Common myeloid progenitor, CD34-positive (primary cell): ENCODE results near the gene SNPH.

Experiments
- CTCF ChIA-PET: fragments of 350-600 bp; sonication (Branson Sonifier 250); formaldehyde crosslinking; loops from one replicate; lab custom pipeline; 2021; ENCODE audit warnings: antibody characterized with exemption; lab: Charles Lee
- POLR2A ChIA-PET: fragments of 350-600 bp; sonication (Branson Sonifier 250); formaldehyde crosslinking; loops from one replicate; lab custom pipeline; 2021; ENCODE audit warnings: antibody characterized with exemption; lab: Charles Lee
- DNase-seq, 3 donors: peaks; one replicate each; pipeline versions ENCODE4 v3.0.0 to v3.0.0-alpha.2; 2013
- H3K27ac ChIP-seq, 2 experiments: 1 replicate in 1 of 2; 2 replicates in 1 of 2; pipeline ENCODE4 v1.7.0; 2013; ENCODE audit warnings: inconsistent platforms in 2 of 2, low read length in 2 of 2, mild to moderate bottlenecking in 2 of 2, low read depth in 1 of 2, moderate library complexity in 1 of 2; ENCODE audit not compliant: severe bottlenecking in 2 of 2, insufficient read depth in 1 of 2, poor library complexity in 1 of 2
- H3K27me3 ChIP-seq, 5 experiments: replicated peaks in 2 of 5; 1 replicate in 3 of 5; 2 replicates in 2 of 5; pipeline versions ENCODE4 v1.6.1 to v1.7.0; 2013; ENCODE audit warnings: low read length in 4 of 5, mild to moderate bottlenecking in 2 of 5, moderate library complexity in 2 of 5, inconsistent platforms in 1 of 5; ENCODE audit not compliant: insufficient read depth in 5 of 5, control insufficient read depth in 4 of 5
- H3K36me3 ChIP-seq, 4 experiments: 1 replicate in 2 of 4; 2 replicates in 2 of 4; pipeline versions ENCODE4 v1.6.1 to v1.7.0; 2013; ENCODE audit warnings: low read length in 3 of 4, control low read depth in 1 of 4, mild to moderate bottlenecking in 1 of 4; ENCODE audit not compliant: control insufficient read depth in 4 of 4, insufficient read depth in 4 of 4
- H3K4me1 ChIP-seq, 4 experiments: 1 replicate in 3 of 4; 2 replicates in 1 of 4; pipeline versions ENCODE4 v1.6.1 to v1.7.1; 2013; ENCODE audit warnings: low read length in 3 of 4, mild to moderate bottlenecking in 3 of 4, control low read depth in 1 of 4, inconsistent platforms in 1 of 4, moderate library complexity in 1 of 4; ENCODE audit not compliant: control insufficient read depth in 4 of 4, insufficient read depth in 4 of 4; ENCODE audit errors: control extremely low read depth in 1 of 4
- H3K4me3 ChIP-seq, 7 experiments: 1 replicate in 4 of 7; 2 replicates in 3 of 7; pipeline versions ENCODE4 v1.5.1 to v1.7.0; 2013; ENCODE audit warnings: mild to moderate bottlenecking in 7 of 7, low read length in 6 of 7, moderate library complexity in 6 of 7, inconsistent platforms in 2 of 7, low read depth in 2 of 7, control low read depth in 1 of 7; ENCODE audit not compliant: insufficient read depth in 4 of 7, control insufficient read depth in 1 of 7; ENCODE audit errors: extremely low read depth in 1 of 7
- H3K9me3 ChIP-seq, 5 experiments: 1 replicate in 4 of 5; 2 replicates in 1 of 5; pipeline versions ENCODE4 v1.6.1 to v1.7.1; 2013; ENCODE audit warnings: low read length in 4 of 5, mild to moderate bottlenecking in 2 of 5, inconsistent platforms in 1 of 5, low read depth in 1 of 5, moderate library complexity in 1 of 5; ENCODE audit not compliant: control insufficient read depth in 4 of 5, insufficient read depth in 2 of 5; ENCODE audit errors: control extremely low read depth in 1 of 5
- WGBS: methylation state at CpG from one replicate; pipeline ENCODE4 v1.1.5; 2013; ENCODE audit not compliant: insufficient coverage; 5-methylcytosine and 5-hydroxymethylcytosine counted together

The SNPH gene

GRCh38 chr20:1319462-1319861, 53.4 kb downstream of the SNPH start:
- no peak for DNase-seq
- WGBS, result no CpG with 5 or more reads among the region's 4 CpGs
- H3K27ac ChIP-seq, result no peak overlapping the region
- no peaks in the 10 kb centered on the region for H3K9me3 ChIP-seq
- peaks cover 2 to 31% (median 14%) of the 10 kb centered on the region in 4 experiments for H3K4me1 ChIP-seq
- ChIA-PET POLR2A (interaction anchor here (0.5 kb wide), 1 partner anchor 120 kb away, joined by 3 read pairs; no protein-coding TSS in a partner anchor), CTCF (interaction anchor here (6.8 kb wide), 1 partner anchor 119 kb away, joined by 57 read pairs; no protein-coding TSS in a partner anchor)
- H3K4me3 ChIP-seq, result no peak overlapping the region
- no peaks in the 10 kb centered on the region for H3K36me3 ChIP-seq
- H3K27me3 ChIP-seq, result no peaks in the 10 kb centered on the region

- ChIA-PET CTCF (interaction anchor here (6.8 kb wide), 1 partner anchor 118 kb away, joined by 57 read pairs; no protein-coding TSS in a partner anchor), POLR2A (no interaction called here)
- Histone ChIP-seq H3K27ac (no peak overlapping the region), H3K27me3 (no peaks in the 10 kb centered on the region), H3K4me3 (no peak overlapping the region), H3K9me3 (no peaks in the 10 kb centered on the region), H3K4me1 (peaks cover 6 to 37% (median 20%) of the 10 kb centered on the region in 4 experiments), H3K36me3 (no peaks in the 10 kb centered on the region)
- 98% methylated on average over 6 of the region's 6 CpGs for WGBS
- no peak for DNase-seq
These were observed 53.9 kb downstream of the SNPH start for GRCh38 chr20:1320016-1320415.

- Histone ChIP-seq H3K27ac (no peak overlapping the region), H3K4me3 (no peak overlapping the region), H3K9me3 (no peaks in the 10 kb centered on the region), H3K4me1 (peaks cover 6 to 43% (median 26%) of the 10 kb centered on the region in 4 experiments), H3K27me3 (no peaks in the 10 kb centered on the region), H3K36me3 (no peaks in the 10 kb centered on the region)
- POLR2A ChIA-PET, result no interaction called here
- WGBS, result 98% methylated on average over 17 of the region's 17 CpGs
- DNase-seq, result no peak
- CTCF ChIA-PET, result interaction anchor here (0.6 to 6.8 kb wide), 8 partner anchors 9 to 181 kb away, joined by 3 to 57 read pairs (median 5); no protein-coding TSS in a partner anchor
These were observed 55.0 kb downstream of the SNPH start for GRCh38 chr20:1320902-1321653.

- Histone ChIP-seq H3K4me3 (no peak overlapping the region), H3K27me3 (no peaks in the 10 kb centered on the region), H3K9me3 (no peaks in the 10 kb centered on the region), H3K36me3 (no peaks in the 10 kb centered on the region), H3K4me1 (peaks cover 10 to 48% (median 31%) of the 10 kb centered on the region in 4 experiments), H3K27ac (no peak overlapping the region)
- POLR2A ChIA-PET, result no interaction called here
- 73% methylated on average over 3 of the region's 4 CpGs for WGBS
- CTCF ChIA-PET, result interaction anchor here (0.6 to 4.0 kb wide), 10 partner anchors 9 to 181 kb away, joined by 3 to 35 read pairs (median 4); no protein-coding TSS in a partner anchor
- no peak for DNase-seq
These were observed 55.5 kb downstream of the SNPH start for GRCh38 chr20:1321654-1321939.

- H3K4me1 ChIP-seq, result peaks cover 10 to 53% (median 39%) of the 10 kb centered on the region in 4 experiments
- H3K36me3 ChIP-seq, result peaks cover 0 to 2% (median 0%) of the 10 kb centered on the region in 4 experiments
- ChIA-PET POLR2A (interaction anchor here (1.1 kb wide), 1 partner anchor 54 kb away, joined by 4 read pairs; no protein-coding TSS in a partner anchor), CTCF (interaction anchor here (0.9 to 4.0 kb wide), 10 partner anchors 10 to 180 kb away, joined by 3 to 35 read pairs (median 4); no protein-coding TSS in a partner anchor)
- H3K27me3 ChIP-seq, result no peaks in the 10 kb centered on the region
- H3K27ac ChIP-seq, result peak overlapping the region; percentile 43 to 62
- peak; percentile 86 to 94 (median 93) for DNase-seq
- WGBS, result 17% methylated on average over 6 of the region's 11 CpGs
- H3K9me3 ChIP-seq, result no peaks in the 10 kb centered on the region
- peak overlapping the region in 2 of 7 experiments; percentile 4 to 37 for H3K4me3 ChIP-seq
These were observed 56.6 kb downstream of the SNPH start for GRCh38 chr20:1322511-1323245.

GRCh38 chr20:1323256-1323655, 57.2 kb downstream of the SNPH start:
- H3K27me3 ChIP-seq, result no peaks in the 10 kb centered on the region
- no peaks in the 10 kb centered on the region for H3K9me3 ChIP-seq
- DNase-seq, result no peak
- 62% methylated on average over 4 of the region's 6 CpGs for WGBS
- peaks cover 10 to 53% (median 42%) of the 10 kb centered on the region in 4 experiments for H3K4me1 ChIP-seq
- ChIA-PET POLR2A (no interaction called here), CTCF (interaction anchor here (0.9 to 4.0 kb wide), 8 partner anchors 8 to 127 kb away, joined by 3 to 35 read pairs (median 6); no protein-coding TSS in a partner anchor)
- peaks cover 0 to 2% (median 0%) of the 10 kb centered on the region in 4 experiments for H3K36me3 ChIP-seq
- peak overlapping the region in 1 of 7 experiments; percentile 37 for H3K4me3 ChIP-seq
- H3K27ac ChIP-seq, result peak overlapping the region; percentile 43 to 62
